ENCODE data around the gene PRAMEF26.
"Not testable (repeated sequence)": the region's sequence is repeated elsewhere in the genome, so short reads cannot be mapped to it uniquely, and the experiment has no call there.

DNA sequence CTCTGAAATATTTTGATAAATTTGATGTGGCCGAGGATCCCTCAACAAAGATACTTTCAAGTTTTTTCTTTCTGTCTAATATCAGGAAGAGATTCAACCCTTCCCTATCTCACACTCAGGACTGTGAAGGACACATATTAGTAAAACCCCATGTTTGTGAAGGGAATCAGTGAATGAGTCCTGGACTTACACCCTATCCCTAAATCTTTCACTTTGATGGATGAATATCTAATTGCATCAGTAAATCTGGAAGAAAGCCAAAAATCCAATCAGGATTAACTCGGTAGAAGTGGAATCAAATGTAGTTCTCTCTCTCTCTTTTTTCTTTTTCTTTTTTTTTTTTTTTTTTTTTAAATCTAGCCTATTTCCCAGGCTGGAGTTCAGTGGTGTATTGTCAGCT is 15.7 kb upstream of the PRAMEF26 start, which contains the start of gene PRAMEF9:
- TF ChIP-seq, protein P1, sequence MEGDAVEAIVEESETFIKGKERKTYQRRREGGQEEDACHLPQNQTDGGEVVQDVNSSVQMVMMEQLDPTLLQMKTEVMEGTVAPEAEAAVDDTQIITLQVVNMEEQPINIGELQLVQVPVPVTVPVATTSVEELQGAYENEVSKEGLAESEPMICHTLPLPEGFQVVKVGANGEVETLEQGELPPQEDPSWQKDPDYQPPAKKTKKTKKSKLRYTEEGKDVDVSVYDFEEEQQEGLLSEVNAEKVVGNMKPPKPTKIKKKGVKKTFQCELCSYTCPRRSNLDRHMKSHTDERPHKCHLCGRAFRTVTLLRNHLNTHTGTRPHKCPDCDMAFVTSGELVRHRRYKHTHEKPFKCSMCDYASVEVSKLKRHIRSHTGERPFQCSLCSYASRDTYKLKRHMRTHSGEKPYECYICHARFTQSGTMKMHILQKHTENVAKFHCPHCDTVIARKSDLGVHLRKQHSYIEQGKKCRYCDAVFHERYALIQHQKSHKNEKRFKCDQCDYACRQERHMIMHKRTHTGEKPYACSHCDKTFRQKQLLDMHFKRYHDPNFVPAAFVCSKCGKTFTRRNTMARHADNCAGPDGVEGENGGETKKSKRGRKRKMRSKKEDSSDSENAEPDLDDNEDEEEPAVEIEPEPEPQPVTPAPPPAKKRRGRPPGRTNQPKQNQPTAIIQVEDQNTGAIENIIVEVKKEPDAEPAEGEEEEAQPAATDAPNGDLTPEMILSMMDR (IDR thresholded peaks at IDR 0.05; ENCODE audit: insufficient read depth, low read length), result not testable (repeated sequence)
- not testable (repeated sequence) for TF ChIP-seq POLR2AphosphoS5 (IDR thresholded peaks at IDR 0.05; ENCODE audit: low read depth); GABPA (IDR thresholded peaks at IDR 0.05; ENCODE audit: low read depth); SPI1 (IDR thresholded peaks at IDR 0.05; ENCODE audit: borderline replicate concordance, low read depth)
- TF ChIP-seq, protein P2, sequence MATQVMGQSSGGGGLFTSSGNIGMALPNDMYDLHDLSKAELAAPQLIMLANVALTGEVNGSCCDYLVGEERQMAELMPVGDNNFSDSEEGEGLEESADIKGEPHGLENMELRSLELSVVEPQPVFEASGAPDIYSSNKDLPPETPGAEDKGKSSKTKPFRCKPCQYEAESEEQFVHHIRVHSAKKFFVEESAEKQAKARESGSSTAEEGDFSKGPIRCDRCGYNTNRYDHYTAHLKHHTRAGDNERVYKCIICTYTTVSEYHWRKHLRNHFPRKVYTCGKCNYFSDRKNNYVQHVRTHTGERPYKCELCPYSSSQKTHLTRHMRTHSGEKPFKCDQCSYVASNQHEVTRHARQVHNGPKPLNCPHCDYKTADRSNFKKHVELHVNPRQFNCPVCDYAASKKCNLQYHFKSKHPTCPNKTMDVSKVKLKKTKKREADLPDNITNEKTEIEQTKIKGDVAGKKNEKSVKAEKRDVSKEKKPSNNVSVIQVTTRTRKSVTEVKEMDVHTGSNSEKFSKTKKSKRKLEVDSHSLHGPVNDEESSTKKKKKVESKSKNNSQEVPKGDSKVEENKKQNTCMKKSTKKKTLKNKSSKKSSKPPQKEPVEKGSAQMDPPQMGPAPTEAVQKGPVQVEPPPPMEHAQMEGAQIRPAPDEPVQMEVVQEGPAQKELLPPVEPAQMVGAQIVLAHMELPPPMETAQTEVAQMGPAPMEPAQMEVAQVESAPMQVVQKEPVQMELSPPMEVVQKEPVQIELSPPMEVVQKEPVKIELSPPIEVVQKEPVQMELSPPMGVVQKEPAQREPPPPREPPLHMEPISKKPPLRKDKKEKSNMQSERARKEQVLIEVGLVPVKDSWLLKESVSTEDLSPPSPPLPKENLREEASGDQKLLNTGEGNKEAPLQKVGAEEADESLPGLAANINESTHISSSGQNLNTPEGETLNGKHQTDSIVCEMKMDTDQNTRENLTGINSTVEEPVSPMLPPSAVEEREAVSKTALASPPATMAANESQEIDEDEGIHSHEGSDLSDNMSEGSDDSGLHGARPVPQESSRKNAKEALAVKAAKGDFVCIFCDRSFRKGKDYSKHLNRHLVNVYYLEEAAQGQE (IDR thresholded peaks at IDR 0.05; ENCODE audit: insufficient replicate concordance, low read depth), result not testable (repeated sequence)

All from HL-60 (cell line).